GM12878 (cell line): Measurements from ENCODE around the gene CYP1A2. TPM values are rescaled to one million over a fixed set of nuclear protein-coding genes. Genes with fewer than 3 reads are reported as not detected.

Experiments used
- ATAC-seq: fragments of 200-7000 bp; cut with Tn5 transposase; 3 replicates; pipeline ENCODE4 v1.9.1; 2020; ENCODE audit warnings: mild to moderate bottlenecking, moderate library complexity
- BruUV-seq: library from RNA; stranded (reverse); fragments of 400-500 nt; replicated peaks from 2 replicates; lab custom pipeline; 2021; lab: Mats Ljungman, UMichigan
- CTCF ChIA-PET: fragments of 300-600 bp; sonication (Branson Sonifier 250); formaldehyde crosslinking; extraction: SDS; loops from one replicate; lab custom pipeline; 2021; ENCODE audit warnings: inconsistent platforms; lab: Yijun Ruan, JAX
- POLR2A ChIA-PET: fragments of 350-600 bp; formaldehyde crosslinking; extraction: SDS; loops from one replicate; lab custom pipeline; 2021; ENCODE audit warnings: inconsistent platforms; lab: Charles Lee
- RAD21 ChIA-PET: fragments of 300-600 bp; sonication (Branson Sonifier 250); formaldehyde crosslinking; loops from one replicate; lab custom pipeline; 2023; ENCODE audit warnings: antibody characterized with exemption; ENCODE audit not compliant: unreplicated experiment; lab: Charles Lee
- SMC1A ChIA-PET: fragments of 300-600 bp; sonication (Branson Sonifier 250); formaldehyde crosslinking; loops from one replicate; lab custom pipeline; 2023; ENCODE audit not compliant: unreplicated experiment, uncharacterized antibody; lab: Charles Lee
- DNase-seq: peaks from one replicate; pipeline ENCODE4 v3.0.0-alpha.2; 2011; ENCODE audit warnings: low read depth, low spot score
- FAIRE-seq: peaks from 3 replicates; lab custom pipeline; 2011; peaks lifted over from hg19 to GRCh38; lab: Jason Lieb, UNC
- H2AFZ ChIP-seq: 2 replicates; pipeline ENCODE4 v1.6.0; 2011; ENCODE audit warnings: low read depth, low read length, control low read depth; ENCODE audit not compliant: control insufficient read depth
- H3K27ac ChIP-seq: 2 replicates; pipeline ENCODE4 v1.5.1; 2011; ENCODE audit warnings: control low read depth; ENCODE audit not compliant: control insufficient read depth, insufficient read depth
- H3K27me3 ChIP-seq, 2 experiments: replicated peaks in 1 of 2; 2 replicates each; pipeline versions ENCODE4 v1.6.0 to v1.6.1; 2011; ENCODE audit warnings: low read length in 1 of 2; ENCODE audit not compliant: control insufficient read depth in 2 of 2, insufficient read depth in 2 of 2
- H3K36me3 ChIP-seq, 2 experiments: 2 replicates each; pipeline ENCODE4 v1.5.1; 2011; ENCODE audit warnings: low read length in 1 of 2; ENCODE audit not compliant: control insufficient read depth in 2 of 2, insufficient read depth in 2 of 2
- H3K4me1 ChIP-seq: 2 replicates; pipeline ENCODE4 v1.6.1; 2011; ENCODE audit warnings: mild to moderate bottlenecking, low read length, moderate library complexity, mixed read lengths; ENCODE audit not compliant: control insufficient read depth, insufficient read depth
- H3K4me2 ChIP-seq: 2 replicates; pipeline ENCODE4 v1.6.0; 2011; ENCODE audit warnings: control low read depth; ENCODE audit not compliant: control insufficient read depth, insufficient read depth
- H3K4me3 ChIP-seq: fragments of 200-600 bp; sonication (generic); 2 replicates; pipeline ENCODE4 v1.5.1; 2016
- H3K79me2 ChIP-seq: 2 replicates; pipeline ENCODE4 v1.6.0; 2011; ENCODE audit warnings: low read length; ENCODE audit not compliant: control insufficient read depth, insufficient read depth
- H3K9ac ChIP-seq: 2 replicates; pipeline ENCODE4 v1.8.0; 2011; ENCODE audit warnings: low read length, control low read depth, mixed read lengths; ENCODE audit not compliant: control insufficient read depth, insufficient read depth
- H3K9me3 ChIP-seq: replicated peaks from 3 replicates; pipeline ENCODE4 v1.5.1; 2011; ENCODE audit warnings: mild to moderate bottlenecking, low read length; ENCODE audit not compliant: control insufficient read depth, insufficient read depth
- H4K20me1 ChIP-seq: 2 replicates; pipeline ENCODE4 v1.6.0; 2011; ENCODE audit not compliant: control insufficient read depth, insufficient read depth
- ESRRA ChIP-seq: IDR thresholded peaks from 2 replicates; pipeline ENCODE4 v1.6.1; 2012; ENCODE audit warnings: mild to moderate bottlenecking, low read length, improper control_type of control experiment
- MLLT1 ChIP-seq: fragments of 450-650 bp; IDR thresholded peaks from 2 replicates; pipeline ENCODE4 v1.6.1; 2016; ENCODE audit warnings: mild to moderate bottlenecking
- MYC ChIP-seq: IDR thresholded peaks from 2 replicates; pipeline ENCODE4 v1.6.1; 2011; ENCODE audit warnings: mild to moderate bottlenecking, low read length, moderate library complexity, inconsistent platforms; ENCODE audit not compliant: insufficient read depth, insufficient replicate concordance, insufficient read length, severe bottlenecking
- NFYA ChIP-seq: IDR thresholded peaks from 2 replicates; pipeline ENCODE4 v1.6.1; 2011; ENCODE audit warnings: low read depth, mild to moderate bottlenecking, low read length, improper control_type of control experiment, borderline replicate concordance
- NR2F1 ChIP-seq: fragments of 450-650 bp; conservative IDR thresholded peaks from 2 replicates; pipeline ENCODE4 v1.6.1; 2017; ENCODE audit warnings: mild to moderate bottlenecking
- ZBTB4 ChIP-seq: fragments of 450-650 bp; formaldehyde crosslinking; IDR thresholded peaks from 2 replicates; pipeline ENCODE4 v1.4.0; 2022; ENCODE audit warnings: mild to moderate bottlenecking, moderate library complexity
- WGBS: methylation state at CpG from one replicate; pipeline ENCODE4 v1.1.6; 2016; ENCODE audit warnings: low lambda C conversion rate; ENCODE audit not compliant: insufficient replicate concordance, insufficient coverage; ENCODE audit errors: missing lambda C conversion rate; 5-methylcytosine and 5-hydroxymethylcytosine counted together
- in situ Hi-C: fragments of 300-500 bp; cut with MboI; formaldehyde crosslinking; loops from 9 replicates; pipeline ENCODE4 v1.14.3; 2018; ENCODE audit warnings: mixed read lengths
- intact Hi-C: fragments of 100-400 bp; cut with micrococcal nuclease; formaldehyde crosslinking; loops from one replicate; pipeline ENCODE4 v1.14.2; 2022; ENCODE audit not compliant: unreplicated experiment
- polyA plus RNA-seq, 11 experiments: library from polyadenylated mRNA; depleted of rRNA in 4 of 11; unstranded in 6 of 11; stranded (reverse) in 5 of 11; fragments of >200 nt; fragmentation: Nextera tagmentation in 4 of 11; fragmentation: Illumina TruSeq in 1 of 11; extraction: Ambion mirVana in 4 of 11; extraction: Trizol in 1 of 11; gene quantifications; 1 replicate in 1 of 11; 2 replicates in 10 of 11; pipeline versions ENCODE4 v1.2.1 to v1.2.3, GENCODE V29; 2011 to 2016; ENCODE audit warnings: inconsistent platforms in 2 of 11, missing spikeins in 2 of 11, low read depth in 1 of 11
- total RNA-seq, 4 experiments: library from RNA; depleted of rRNA in 3 of 4; stranded (reverse); fragments of >200 nt in 3 of 4; fragmentation: Illumina TruSeq in 1 of 4; extraction: Trizol in 1 of 4; gene quantifications; 2 replicates each; pipeline versions ENCODE4 v1.2.1 to v1.2.3, GENCODE V29; 2013 to 2021

The CYP1A2 gene
- total and polyA plus RNA-seq, 10 of the 15 experiments (the other 5 are each of a cell fraction or from before 2014, with no cell fraction given): 0.03 to 0.09 (median 0.05) TPM; not detected in 7

- H3K4me2 ChIP-seq: no peak overlapping the region
- FAIRE-seq (no peak), DNase-seq (no peak)
- in situ Hi-C loops (no loop called here), intact Hi-C loops (no loop called here)
- ChIA-PET CTCF (no interaction called here), POLR2A (no interaction called here), SMC1A (no interaction called here)
- no peak overlapping the region for H3K9ac ChIP-seq
- H3K27ac ChIP-seq: no peak overlapping the region
- no TSS peak for BruUV-seq
- no peaks in the 10 kb centered on the region for H3K36me3 ChIP-seq
- TF ChIP-seq ESRRA (no peak), MYC (no peak), NR2F1 (no peak), ZBTB4 (CRISPR knock-in tag) (no peak), MLLT1 (no peak), NFYA (no peak)
- TF ChIP-seq, all 136 proteins: peak for 0
- peaks cover 0 to 1% of the 10 kb centered on the region in 2 experiments; a peak in 1 of 4 replicates for H3K27me3 ChIP-seq
- H3K4me1 ChIP-seq: no peaks in the 10 kb centered on the region
- H3K79me2 ChIP-seq: no peaks in the 10 kb centered on the region
- ATAC-seq: no peak
- no peak overlapping the region for H2AFZ ChIP-seq
- RAD21 ChIA-PET: no interaction called here
- no peak overlapping the region for H3K4me3 ChIP-seq
- no peaks in the 10 kb centered on the region for H4K20me1 ChIP-seq
- H3K9me3 ChIP-seq: no peaks in the 10 kb centered on the region; the same call in 2 of the 3 replicates
- 37% methylated on average over 3 of the region's 3 CpGs for WGBS
Measured at GRCh38 chr15:74733269-74733668, 15.4 kb upstream of the CYP1A2 start.
